GM18502 (cell line): Measurements from ENCODE around the gene ZMAT2.
"Not testable (repeated sequence)": the region's sequence is repeated elsewhere in the genome, so short reads cannot be mapped to it uniquely, and the experiment has no call there.

Experiments
- ATAC-seq: cut with Tn5 transposase; IDR thresholded peaks from one replicate; pipeline ENCODE4 v1.9.1; 2021; ENCODE audit warnings: mild to moderate bottlenecking; ENCODE audit not compliant: unreplicated experiment, poor library complexity

Gene ZMAT2

DNA sequence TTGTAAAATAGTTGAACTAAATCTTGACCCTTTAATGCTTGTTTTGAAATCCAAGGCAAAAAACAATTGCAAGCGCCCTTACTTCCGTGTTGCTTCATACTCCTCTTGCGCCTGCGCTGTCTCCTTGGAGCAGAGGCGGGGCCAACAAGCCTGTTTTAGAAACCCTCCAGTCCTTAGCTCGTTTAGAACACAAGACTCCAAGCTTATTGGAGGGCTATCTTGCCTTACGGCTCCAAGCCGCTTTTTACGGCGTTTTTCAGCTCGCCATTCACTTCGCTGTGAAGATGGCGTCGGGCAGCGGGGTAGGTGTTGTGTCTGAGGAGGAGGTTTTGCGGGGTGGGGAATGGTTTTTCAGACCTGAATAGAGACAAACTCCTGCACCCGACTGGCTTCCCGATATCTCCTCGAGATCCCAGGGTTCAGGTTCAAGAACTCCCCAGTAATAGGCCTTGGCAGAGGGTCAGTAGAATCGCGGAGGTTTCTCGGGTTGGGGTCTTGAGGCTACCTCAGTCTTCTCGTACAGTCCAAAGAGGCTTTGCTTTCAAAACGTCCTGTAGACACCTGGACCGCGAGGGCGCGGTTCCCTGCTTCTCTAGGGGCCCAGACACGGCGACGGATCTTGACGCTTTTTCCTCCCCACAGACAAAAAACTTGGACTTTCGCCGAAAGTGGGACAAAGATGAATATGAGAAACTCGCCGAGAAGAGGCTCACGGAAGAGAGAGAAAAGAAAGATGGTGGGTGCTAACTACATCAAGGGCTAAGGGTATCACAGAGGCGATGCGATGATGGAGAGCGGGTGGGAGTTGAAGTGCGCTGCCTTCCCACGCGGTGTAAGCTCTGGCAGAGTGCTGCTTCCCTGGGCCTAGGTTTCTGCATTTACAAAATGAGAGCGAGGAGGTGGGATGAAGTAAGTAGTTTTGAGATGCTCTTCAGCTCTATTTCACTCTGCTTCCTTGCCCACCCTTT is at the start of gene ZMAT2:
TSS of gene ZMAT2 (plus strand) at position 271 of the 968 bp plus-strand sequence. CDS start at position 285, 14 bp downstream.
- peak; percentile 99 for ATAC-seq

DNA sequence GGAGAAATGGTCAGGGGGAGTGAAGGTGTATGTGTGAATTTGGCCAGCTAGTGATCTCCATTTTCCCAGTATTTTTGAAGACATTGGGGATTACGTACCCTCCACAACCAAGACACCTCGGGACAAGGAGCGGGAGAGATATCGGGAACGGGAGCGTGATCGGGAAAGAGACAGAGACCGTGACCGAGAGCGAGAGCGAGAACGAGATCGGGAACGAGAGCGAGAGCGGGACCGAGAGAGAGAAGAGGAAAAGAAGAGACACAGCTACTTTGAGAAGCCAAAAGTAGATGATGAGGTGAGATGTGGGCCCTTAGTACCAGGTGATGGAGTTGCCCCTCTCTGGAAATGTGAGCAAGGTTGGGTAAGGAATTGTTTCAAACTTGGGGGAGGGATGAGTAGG is 41.4 kb upstream of the ZMAT2 start:
- ATAC-seq, result no peak

GRCh38 chr5:140660371-140660770 is 39.9 kb upstream of the ZMAT2 start:
- not testable (repeated sequence) for ATAC-seq

DNA sequence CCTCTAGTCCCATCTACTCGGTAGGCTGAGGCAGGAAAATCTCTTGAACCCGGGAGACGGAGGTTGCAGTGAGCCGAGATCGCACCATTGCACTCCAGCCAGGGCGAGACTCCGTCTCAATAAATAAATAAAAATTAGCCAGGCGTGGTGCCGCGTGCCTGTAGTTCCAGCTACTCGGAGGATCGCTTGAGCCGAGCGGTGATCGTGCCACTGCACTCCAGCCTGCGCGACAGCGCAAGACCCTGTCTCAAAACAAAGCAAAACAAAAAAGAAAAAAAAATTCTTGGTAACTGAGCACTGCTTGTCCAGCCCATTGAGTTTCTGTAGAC is 36.3 kb upstream of the ZMAT2 start:
- ATAC-seq, result no peak

DNA sequence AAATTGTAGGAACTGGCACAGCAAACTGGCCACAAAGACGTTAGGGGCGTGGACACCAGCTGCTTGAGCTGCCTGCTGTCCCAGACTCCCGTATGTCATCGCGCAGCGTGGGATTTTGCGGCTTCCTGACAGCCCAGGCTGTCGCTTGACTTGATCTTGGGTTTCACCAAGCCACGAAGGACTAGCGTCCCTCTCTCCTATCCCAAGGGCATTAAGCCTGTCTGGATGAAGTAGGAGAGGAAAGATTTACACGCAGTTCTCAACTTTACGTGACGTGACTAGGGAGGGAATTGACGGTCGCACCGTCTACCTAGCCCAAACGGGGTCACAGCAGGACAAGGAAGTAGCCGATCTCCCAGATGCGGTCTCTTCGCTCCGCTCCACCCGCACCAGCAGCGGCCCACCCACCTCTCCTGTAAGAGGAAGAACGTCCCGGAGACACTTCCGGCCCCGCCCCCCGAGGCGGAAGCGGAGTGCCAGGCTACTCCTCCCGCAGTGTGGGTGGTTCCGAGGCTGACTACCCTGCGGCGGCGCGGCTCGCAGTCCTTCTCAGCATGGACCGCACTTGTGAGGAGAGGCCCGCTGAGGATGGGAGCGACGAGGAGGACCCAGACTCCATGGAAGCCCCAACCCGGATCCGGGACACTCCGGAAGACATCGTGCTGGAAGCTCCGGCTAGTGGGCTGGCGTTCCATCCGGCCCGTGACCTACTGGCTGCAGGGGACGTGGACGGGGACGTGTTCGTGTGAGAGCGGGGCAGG is 35.7 kb upstream of the ZMAT2 start, which contains the start of gene WDR55:
TSS of gene WDR55 (plus strand) at position 546 of the 761 bp plus-strand sequence. CDS start at position 555, 9 bp downstream.
- ATAC-seq, result peak; percentile 97

GRCh38 chr5:140671035-140671434 is 29.2 kb upstream of the ZMAT2 start:
- not testable (repeated sequence) for ATAC-seq

- no peak for ATAC-seq
Measured at GRCh38 chr5:140671472-140672125, 28.6 kb upstream of the ZMAT2 start.

GRCh38 chr5:140672455-140673186 is 27.6 kb upstream of the ZMAT2 start:
- no peak for ATAC-seq

- no peak for ATAC-seq
Measured at GRCh38 chr5:140673187-140673976, 26.9 kb upstream of the ZMAT2 start, which contains the start of gene DND1. TSS of gene DND1 (minus strand) at chr5:140673576. CDS start at chr5:140673542, 34 bp downstream.

DNA sequence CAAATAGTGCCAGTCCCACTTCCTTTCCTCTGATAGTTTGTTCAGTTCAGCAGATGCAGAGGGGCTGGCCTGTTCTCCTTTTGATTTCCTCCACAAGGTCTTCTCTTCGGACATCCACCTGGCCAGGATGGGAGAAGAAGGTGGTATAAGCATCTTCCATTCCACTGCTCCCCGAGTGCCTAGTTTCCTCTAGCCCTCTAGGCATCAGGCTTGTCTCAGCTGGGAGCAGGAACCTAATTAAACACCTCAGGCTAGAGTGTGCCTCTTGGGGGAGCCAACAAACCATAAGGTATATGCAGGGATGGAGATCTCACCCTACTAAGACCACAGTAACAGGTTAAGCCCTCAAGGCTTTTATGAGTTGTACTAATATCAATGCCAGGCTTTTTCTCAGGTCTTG is 26.0 kb upstream of the ZMAT2 start:
- ATAC-seq, result no peak

DNA sequence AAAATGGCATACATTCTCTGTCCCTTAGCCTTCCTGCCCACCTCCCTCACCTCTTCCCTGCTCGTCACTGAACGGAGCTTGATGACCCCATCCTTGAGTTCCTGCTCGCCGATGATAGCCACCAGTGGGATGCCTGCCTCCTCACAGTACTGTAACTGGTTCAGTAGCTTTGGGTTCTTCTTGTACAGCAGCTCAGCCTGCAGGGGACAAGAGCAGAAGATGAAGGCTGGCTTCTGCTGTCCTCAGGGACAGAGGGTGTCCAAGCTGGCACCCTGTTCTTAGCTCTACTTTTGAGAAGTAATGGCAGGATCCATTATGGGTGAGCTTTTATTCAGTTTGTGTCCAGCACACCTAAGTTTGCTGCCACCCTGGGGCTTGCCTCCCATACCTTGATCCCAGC is 25.6 kb upstream of the ZMAT2 start:
- no peak for ATAC-seq

GRCh38 chr5:140677947-140678346 is 22.3 kb upstream of the ZMAT2 start:
- peak; percentile 47 for ATAC-seq

DNA sequence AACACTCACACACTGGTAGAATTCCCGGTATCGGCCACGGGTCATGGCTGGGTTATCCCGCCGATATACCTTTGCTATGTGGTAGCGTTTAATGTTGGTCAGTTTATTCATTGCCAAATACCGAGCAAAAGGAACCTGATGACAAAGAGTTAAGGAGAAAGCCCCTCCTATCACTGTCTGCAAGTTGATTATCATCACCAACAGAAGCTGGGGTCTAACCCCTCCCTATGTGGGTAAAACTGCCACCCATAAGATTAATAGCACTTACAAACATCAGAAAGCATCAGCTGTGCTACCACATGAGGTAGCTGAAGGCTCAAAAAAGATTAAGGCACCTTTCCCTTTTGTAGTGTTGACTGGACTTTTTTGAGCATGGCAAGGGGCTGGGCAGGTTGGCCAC is 21.3 kb upstream of the ZMAT2 start:
- no peak for ATAC-seq

GRCh38 chr5:140690376-140690932 is 9.8 kb upstream of the ZMAT2 start:
- ATAC-seq, result peak; percentile 3

DNA sequence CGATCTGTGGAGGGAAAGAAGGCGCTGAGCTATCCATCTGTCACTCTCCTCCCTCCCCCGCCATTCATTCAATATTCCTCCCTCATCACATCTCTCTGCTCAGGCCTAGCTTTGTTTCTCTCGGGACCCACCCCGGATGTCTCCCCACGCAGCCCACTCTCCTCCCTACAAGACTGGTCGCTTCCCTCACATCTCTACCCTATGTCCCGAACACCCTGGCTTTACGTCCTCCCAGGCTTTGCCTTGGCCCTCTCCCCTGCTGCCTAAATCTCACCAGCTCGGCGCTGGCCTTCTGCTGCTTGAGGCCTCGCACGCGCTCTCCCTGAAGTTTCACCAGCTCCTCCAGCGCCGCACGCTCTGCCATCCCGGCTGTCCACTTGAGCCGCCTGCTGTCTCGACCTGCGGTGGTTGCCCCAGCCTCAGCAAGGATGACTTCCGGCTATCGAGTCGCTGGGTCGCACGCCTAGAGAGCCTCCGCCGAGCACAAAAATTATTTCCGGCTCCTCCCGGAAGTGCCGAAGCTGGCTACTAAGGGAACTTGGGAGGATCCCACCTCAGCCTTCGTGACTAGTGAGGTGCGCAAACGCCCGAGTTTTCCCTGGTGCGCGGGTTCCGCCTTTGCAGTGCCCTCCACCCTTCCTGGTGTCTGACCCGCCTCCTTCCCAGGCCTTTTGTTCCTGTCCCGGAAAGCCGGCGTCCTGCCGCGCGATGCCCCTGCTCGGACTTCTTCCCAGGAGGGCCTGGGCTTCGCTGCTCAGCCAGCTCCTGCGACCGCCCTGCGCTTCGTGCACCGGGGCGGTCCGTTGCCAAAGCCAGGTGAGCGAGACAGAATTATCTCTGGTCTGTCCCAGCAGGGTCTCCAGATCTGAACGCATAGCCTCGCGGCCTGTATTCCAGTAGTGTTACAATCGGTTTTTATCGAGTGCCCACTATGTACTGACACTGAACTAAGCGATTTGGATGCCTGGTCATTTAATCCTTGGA is 9.0 kb upstream of the ZMAT2 start, which contains the start of the genes HARS1 and HARS2:
TSS of gene HARS1 (minus strand) at position 430 of the 984 bp plus-strand sequence. CDS start at position 364, 66 bp downstream.
TSS of gene HARS2 (plus strand) at position 515 of the 984 bp plus-strand sequence. CDS start at position 709, 194 bp downstream.
- ATAC-seq, result peak; percentile 97

DNA sequence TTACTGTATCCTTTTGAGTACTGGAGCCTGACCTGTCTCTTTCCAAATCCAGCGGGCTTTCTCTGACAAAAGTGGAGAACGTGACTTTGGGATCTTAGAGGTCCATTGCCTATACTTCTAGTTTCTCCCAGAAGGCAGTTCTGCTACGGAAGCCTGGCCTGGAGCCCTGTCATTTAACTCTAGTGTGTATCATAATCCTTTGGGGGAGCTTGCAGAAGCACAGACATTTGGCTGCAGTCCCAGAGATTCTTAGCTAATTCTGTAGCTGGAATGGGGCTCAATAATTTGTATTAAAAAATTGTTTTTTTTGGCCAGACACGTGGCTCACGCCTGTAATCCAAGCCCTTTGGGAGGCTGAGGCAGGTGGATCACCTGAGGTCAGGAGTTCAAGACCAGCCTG is 6.0 kb upstream of the ZMAT2 start:
- no peak for ATAC-seq

GRCh38 chr5:140696891-140697492 is 3.3 kb upstream of the ZMAT2 start:
- ATAC-seq, result no peak
